NCI-H2227 (cell line): ENCODE data around the gene PKD2L1.
A peak's percentile ranks its signal among the peaks of the same experiment; 100 is the strongest.
"Not testable (repeated sequence)": the region's sequence is repeated elsewhere in the genome, so short reads cannot be mapped to it uniquely, and the experiment has no call there.

Experiments
- DNase-seq: peaks from one replicate; lab custom pipeline; 2025; ENCODE audit not compliant: unreplicated experiment; lab: John Stamatoyannopoulos, UW

PKD2L1 gene

DNA sequence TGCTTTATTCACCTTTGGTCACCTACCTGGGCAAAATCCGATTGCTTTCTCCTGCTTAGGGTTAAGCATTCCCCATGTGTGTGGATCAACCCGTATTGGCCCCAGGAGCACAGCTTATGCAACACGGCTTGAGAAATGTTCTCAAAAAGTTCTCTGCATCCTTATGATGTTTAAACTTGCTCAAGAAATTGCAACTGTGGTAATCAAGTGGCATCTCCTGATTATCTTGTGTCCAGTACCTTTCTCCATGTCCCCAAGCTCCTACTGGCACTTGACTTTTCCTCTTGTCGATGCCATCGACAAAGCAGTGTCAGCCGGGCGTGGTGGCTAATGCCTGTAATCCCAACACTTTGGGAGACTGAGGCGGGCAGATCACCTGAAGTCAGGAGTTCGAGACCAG, 4.7 kb upstream of the PKD2L1 start:
- no peak for DNase-seq

DNA sequence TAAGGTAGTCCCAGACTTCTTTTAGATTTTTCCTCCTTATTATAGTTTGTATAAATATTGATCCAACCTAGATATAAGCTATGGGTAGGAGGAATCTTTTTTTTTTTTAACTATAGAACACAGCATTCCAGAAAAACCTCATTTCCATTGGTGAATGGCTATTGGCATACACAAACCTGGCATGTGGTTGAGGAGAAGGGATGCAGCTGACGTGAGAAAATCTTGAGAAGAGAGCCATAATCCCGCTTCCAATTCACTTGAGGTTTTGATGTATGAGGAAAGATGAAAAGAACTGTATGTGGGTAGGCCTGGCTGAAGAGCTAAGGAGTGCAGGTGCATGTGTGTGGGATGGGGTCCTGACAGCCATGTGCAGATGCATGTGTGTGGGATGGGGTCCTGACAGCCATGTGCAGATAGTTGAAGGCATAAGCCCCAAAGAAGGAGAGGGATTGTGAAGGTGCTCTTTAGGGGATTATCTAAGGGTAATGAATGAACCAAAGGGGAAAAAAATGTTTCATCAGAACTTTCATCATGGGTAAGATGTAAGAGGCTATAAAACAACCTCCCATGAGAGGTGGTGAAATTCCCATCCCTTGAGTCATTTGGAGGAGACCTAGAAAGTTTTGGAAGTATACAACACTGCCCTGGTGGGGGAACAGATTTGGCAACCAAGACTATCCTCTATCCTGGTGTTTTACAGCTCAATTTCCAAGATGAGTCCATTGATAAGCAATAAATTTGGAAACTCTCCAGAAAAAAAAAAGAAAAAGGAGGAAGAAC, 3.8 kb upstream of the PKD2L1 start:
- DNase-seq, result no peak

DNA sequence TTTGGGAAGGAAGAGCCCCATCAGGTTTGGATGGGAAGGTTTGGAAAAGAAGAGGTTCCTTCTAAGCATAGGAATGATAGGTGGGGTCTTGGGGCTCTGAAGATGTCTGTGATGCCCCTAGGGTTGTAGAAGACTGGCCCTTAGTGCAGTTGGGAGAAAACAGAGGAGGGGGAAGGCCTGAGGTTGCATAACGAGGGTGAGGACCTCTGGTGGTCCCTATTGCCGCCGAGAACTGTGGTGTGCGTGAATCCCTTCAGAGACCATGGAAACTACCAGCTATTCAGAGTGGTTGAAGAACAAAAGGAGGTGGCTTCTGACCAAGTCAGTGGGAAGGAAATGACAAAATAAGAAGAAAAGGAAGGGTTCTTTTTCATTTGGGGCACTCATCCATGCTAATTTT, 3.1 kb upstream of the PKD2L1 start:
- DNase-seq, result no peak

DNA sequence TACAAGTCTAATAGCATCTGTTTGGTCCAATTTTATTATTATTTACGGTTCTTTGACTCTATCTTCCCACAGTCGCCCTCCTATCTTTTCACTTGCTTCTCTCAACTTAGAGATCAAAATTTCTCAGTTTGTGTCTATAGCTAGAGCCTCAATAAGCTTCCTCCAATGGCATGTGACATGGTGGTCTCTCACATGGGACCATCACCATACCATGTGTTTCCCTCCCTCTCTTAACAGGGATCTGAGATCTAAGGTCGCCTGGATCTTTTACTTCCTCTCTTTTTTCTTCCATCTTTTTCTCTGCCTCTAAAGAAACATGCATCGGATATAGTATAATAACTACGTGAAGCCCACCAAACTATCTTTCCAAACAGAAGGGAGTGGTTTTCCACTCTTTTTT, 1.8 kb downstream of the PKD2L1 start:
- DNase-seq, result no peak

DNA sequence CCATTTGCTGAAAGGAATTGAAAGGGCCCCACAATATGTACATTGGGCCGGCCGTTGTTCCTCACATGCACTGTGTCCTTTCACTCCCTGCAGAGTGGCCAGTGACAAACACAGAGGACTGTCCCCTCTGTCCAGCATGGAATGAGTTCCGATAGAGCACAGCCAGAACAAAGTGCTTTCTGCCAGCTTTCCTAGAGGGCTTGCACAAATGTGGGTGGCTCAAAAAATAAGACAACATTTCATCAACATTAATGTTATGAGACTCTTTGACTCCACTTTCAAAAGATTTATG, 2.4 kb downstream of the PKD2L1 start:
- DNase-seq, result no peak

DNA sequence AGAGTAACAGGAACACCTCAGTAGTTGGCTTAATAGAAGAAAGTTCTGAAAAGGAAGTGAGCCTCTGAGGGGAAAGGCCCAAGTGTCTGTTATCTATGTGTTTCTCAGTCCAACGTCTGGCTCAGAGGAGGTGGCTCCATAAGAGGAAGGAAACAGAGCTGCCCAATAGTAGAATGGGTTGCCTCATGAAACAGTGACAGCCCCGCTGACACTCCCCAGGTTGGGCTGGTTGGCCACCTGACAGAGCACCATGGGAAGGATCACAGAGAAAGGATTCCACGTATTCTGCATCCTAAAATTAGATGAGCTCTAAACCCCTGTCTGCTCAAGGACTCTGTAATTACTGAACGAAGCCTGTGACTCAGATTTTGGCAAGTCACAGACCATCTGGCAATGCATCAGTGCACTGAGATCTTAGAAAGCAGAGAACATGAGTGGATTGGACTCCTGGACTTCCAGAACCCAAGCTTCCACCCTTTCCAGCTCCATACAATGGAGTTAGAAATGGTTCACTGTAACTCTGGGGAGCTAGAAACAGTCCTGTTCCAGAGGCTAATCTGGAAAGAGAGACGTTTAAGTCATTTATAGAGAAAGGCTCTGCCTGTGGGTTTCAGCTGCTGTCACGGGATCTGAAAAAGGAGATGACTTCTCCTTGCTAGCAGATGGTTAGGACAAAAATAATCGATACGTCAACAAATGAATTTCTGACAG, 2.9 kb downstream of the PKD2L1 start:
- DNase-seq, result no peak

DNA sequence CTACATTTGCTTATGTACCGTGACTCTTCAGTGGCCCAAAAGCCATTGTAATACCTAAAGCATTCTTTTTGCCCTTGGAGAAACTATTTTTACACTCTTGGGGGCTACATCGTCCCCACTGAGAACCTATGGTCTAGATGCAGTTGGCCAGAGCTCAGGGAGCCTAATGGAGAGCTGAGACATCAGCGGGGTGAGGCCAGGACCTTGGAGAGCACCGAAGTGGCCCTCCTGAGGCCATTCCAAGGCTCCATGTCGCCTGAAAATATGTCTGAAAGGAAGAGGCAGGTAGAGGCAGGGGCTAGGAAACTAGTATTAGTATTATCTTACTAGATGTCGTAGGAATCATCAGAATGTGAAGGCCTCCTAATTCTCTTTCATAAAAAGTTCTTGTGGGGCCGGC, 4.9 kb downstream of the PKD2L1 start:
- no peak for DNase-seq

DNA sequence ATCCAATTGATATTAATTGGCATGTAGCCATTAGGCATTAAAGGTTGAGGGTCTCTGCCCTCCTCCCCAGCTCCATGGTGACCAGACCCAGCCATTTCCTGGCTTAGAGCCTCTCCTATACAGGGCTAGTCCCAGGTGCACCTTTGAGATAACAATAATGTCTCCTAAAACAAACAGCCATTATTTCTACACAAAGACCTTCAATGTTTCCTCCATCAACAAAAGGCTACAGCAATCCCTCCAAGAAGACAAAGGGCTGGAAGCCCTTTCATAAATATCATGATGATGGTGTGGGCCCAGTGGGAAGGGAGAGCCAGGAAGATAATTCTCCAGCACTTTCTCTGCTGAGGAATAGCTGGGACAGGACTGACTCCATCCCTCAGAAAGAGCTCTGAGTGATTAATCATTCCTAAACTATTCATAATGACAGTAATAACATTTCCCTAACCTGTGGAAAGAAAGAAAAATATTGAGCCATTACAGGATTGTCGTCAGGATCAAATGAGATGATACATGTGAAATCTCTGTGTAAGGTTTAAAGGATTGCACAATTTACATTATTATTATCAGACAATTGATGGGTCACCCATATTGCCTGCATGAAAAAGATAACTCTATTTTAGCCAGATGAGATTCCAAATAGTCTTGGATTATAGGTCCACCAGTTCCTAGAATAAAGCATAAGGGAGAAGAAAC, 10.2 kb downstream of the PKD2L1 start:
- DNase-seq, result no peak

DNA sequence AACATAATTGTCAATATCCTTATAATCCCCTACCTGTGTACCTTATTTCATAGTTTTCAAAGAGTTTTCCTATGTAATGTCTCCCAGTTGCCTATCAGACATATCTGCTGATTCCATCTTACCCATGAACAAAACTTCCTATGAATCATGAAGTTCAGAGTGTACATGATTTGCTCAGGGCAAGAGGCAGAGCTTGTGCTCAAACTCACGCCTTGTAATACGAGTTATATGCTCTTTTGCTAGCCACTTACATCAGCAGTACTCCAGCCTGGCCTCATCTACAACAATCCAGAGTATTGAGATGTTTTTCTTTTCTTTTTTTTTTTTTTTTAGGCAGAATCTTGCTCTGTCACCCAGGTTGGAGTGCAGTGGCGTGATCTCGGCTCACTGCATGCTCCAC, 11.8 kb downstream of the PKD2L1 start:
- no peak for DNase-seq

DNA sequence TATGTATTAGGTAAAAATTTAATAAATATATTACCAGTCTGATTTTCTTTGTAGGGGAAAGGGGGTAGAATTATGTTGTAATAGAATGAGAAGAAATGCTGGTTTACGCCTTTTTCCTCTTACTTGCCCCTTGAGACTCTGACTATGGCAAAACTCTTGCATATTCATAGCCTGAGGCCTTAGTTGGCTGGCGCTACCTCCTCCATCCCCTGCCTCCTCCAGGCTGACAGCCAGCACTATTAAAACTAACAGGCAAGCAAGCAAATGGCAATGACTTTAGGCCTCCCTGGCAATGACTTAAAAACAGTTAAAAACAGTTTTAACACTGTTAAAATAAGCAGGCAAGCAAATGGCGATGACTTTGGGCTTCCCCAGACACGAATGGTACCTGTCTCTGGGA, 14.4 kb downstream of the PKD2L1 start:
- no peak for DNase-seq

DNA sequence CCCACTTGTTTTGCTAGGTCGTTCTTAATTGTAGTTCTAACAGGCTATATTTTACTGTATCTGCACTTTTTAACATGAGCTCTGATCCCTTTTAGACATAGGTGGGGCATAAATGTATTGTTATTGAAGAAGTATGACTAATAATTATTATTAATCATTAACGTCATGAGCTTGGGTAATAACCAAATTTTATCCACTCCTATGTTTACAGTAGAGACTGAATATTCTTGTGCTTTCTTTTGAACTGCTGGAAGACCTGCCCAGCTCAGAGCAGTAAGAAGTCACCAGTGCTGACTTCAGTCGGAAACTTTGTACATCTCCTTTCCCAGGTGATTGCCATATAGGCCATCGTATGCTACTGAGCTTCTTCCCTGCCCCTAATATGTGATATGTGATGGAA, 18.7 kb downstream of the PKD2L1 start:
- no peak for DNase-seq

DNA sequence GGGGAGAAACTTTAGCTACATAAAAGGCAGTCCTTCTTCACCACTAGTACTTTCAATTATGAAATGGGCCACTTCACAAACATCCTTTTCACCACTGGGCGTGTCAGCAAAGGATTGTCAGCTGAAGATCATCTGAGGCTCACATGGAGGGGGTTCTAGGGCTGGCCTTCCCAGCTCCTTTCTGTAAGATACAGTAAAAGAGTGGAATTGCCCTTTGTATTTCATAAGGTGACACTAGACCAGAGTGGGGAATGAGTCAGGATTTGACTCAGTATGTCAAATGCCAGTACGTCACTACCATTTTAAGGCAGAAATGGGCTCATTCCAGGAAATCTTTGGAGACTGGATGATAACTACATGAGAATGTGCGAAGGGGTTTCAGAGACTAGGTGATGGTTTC, 22.3 kb downstream of the PKD2L1 start:
- no peak for DNase-seq

DNA sequence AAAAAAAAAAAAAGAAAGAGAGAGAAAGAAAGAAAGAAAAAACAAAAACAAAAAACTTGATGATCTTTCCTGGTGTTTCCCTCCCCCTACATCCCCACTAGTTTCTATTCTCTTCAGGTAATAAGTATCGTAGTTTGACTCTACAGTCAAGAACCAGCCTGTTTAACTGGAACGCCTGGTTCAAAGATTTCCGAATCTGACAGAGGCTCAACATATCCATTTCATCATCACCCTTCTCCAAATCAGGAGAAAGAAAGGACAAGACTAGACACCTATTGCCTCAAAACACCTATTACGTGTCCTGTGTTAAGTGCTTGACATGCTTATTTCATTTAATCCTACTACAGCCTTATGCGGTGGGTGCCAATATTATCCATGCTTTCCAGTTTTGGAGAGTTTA, 23.2 kb downstream of the PKD2L1 start:
- DNase-seq, result no peak

DNA sequence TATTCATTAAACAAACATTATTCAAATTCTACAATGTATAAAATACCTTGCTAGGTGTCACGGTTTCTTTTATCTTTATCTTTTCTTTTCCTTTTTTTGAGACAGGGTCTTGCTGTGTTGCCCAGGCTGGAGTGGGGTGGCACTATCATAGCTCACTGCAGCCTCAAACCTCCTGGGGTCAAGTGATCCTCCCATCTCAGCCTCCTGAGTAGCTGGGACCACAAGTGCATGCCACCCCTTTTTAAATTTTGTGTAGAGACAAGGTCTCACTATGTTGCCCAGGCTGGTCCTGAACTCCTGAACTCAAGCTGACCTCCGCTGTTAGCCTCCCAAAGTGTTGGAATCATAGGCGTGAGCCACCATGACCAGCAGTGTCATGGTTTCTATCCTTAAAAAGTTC, 25.6 kb downstream of the PKD2L1 start:
- DNase-seq, result no peak

DNA sequence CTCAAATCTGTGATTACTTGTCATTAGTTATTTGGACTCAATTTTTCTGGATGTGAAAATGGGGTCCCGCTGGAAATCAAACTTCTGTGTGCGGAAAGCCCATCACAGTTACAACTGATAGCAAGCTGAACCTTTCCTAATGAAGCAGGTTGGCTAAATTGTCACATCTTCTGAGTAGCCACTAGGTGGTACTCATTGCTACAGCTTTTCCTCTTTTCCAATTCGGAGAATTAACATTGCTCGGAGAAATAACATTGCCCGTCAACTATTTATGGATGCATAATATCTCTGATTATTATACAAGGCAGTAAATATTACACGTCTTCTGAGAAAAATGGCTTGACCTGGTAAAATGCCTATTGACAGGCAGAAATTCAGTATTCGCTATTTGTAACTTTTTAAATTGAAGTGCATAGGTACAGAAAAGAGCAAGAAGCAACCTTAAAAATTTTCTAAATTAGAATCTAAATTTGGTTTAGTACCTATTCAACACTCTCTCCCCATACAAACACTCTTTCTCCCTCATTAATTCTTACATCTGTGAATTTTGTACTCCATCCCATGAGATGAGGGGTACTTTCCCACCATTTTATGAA, 26.2 kb downstream of the PKD2L1 start:
- peak; percentile 32 for DNase-seq

DNA sequence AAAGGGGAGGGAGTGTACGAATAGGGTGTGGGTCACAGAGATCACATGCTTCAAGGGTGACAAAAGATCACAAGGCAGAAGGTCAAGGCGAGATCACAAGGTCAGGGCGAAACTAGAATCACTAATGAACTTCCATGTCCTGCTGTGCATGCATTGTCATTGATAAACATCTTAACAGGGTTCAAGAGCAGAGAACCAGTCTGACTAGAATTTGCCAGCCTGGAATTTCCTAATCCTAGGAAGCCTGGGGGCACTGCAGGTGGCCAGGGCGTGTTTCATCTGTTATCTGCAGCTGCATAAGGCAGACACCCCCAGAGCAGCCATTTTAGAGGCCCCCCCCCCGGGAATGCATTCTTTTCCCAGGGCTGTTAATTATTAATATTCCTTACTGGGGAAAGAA, 28.9 kb downstream of the PKD2L1 start:
- DNase-seq, result not testable (repeated sequence)

DNA sequence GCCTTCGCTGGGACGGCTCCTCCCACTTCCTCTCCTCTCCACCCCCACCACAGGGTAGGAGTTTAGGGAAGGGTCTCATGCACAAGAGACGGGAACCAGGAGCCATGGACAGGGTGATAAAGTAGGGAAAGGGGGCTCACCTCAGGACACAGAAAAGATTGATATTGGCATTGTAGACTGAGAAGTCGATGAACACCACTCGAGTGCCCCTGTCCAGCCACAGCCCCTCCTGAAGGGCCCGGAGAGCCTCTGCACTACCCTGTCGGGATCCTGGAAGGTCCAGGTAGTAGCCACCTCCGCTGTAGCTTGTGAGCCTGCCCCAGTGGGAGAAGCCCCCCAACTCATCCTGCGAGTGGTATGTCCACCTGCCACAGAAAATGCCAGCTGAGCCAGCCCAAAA, 32.8 kb downstream of the PKD2L1 start:
- no peak for DNase-seq

DNA sequence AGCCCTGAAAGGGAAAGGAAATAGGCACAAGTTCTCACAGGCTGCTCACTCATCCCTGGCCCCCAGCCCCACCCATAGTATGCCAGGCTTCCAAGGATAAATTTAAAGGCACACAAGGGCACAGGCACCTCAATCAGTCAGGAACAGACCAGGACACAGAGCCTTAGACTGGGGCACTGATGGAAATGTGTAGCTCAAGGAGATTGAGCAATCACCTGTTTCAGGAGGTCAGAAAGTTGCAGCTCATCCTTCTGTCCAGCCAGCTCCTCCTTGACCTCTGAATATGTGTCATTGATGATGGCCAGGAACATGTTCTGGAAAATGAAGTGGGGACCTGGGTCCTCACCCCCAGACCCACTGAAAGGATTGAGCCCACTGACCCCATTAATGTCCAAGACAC, 37.0 kb downstream of the PKD2L1 start:
- DNase-seq, result no peak

DNA sequence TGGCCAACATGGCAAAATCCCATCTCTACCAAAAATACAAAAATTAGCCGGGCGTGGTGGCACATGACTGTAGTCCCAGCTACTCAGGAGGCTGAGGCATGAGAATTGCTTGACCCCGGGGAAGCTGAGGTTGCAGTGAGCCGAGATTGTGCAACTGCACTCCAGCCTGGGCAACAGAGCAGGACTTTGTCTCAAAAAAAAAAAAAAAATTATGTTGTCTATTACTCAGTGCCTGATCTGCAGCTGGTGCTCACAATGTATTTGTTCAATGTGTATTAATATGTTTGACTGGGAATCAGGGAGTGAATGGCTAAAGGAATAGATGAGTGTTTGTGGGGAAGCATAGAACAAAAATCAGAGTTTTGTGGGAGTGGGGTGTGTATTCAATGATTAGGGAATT, 37.7 kb downstream of the PKD2L1 start:
- DNase-seq, result not testable (repeated sequence)

DNA sequence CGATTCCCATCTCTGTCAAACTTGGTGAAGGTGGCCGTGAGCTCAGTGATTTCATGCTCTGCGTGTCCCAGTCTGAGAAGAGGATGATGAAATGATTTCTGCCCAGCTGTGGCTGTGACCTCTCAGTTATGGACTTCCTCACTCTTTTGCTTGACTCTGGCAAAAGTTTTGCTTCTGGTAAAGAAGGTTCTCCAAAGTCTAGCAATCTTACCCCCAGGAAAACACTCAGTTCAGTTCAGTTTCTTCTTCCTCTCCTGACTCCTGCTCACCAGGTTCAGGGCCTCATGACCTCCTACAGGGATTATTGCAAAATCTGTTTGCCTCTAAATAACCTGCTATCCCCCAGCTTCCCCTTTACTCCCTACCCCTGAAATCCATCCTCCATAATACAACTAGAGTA, 38.7 kb downstream of the PKD2L1 start:
- no peak for DNase-seq

DNA sequence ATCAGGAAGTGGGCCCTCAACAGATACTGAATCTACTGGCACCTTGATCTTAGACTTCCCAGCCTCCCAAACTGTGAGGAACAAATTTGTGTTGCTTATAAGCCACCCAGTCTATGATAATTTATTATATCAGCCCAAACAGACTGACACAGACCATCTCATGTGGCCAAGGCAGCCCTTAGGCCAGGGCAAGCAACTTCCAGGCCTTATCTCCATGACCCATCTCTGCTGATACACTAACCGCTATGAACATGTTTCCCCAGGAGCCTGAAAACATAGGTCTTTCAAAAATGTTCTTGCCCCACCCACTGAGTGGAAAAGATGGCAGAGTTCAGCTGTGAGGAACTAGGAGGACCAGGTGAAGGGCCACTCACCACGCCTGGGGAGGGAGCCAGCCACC, 40.4 kb downstream of the PKD2L1 start:
- no peak for DNase-seq

DNA sequence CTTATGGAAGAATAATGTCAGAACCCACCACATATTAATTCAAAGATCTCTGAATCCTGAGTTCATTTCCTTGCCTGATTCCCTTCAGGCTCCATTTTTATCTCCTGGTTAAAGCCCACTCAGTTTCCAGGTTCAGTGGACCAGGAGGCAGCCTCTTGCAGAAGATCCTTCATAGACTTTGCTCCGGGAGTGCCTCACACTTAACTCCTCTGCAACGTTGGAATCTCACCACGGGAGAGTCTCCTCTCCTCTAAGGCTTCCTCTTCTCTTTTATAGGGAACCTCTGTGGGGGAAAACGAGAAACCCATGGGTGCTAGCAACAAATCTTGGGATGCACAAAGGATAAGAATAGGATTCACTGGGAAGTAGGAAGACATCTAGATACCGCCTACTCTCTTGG, 41.8 kb downstream of the PKD2L1 start:
- DNase-seq, result no peak
